Measurements from ENCODE around the gene MAML2.

The MAML2 gene

GRCh38 chr11:96045622-96046456 is 297.2 kb downstream of the MAML2 start:
- H3K27ac ChIP-seq (ENCODE audit: low read length) = no peak overlapping the region
- H3K4me1 ChIP-seq (ENCODE audit: insufficient read depth, low read length) = no peaks in the 10 kb centered on the region
- H3K9ac ChIP-seq (ENCODE audit: low read depth, low read length) = no peak overlapping the region
- no peaks in the 10 kb centered on the region for H4K20me1 ChIP-seq (ENCODE audit: insufficient read depth, low read length)
- H3K4me3 ChIP-seq (ENCODE audit: low read depth in 1 of 2, low read length in 2 of 2) = no peak overlapping the region
- no peaks in the 10 kb centered on the region for H3K27me3 ChIP-seq (ENCODE audit: insufficient read depth, low read length, poor library complexity)
- no peaks in the 10 kb centered on the region for H3K36me3 ChIP-seq (ENCODE audit: insufficient read depth, low read length)
- H3K79me2 ChIP-seq (ENCODE audit: insufficient read depth, low read length) = no peaks in the 10 kb centered on the region
- H3K4me2 ChIP-seq (ENCODE audit: insufficient read depth, low read length) = no peak overlapping the region
- no peaks in the 10 kb centered on the region for H3K9me3 ChIP-seq (ENCODE audit: insufficient read depth, low read length, severe bottlenecking)
- ATAC-seq (ENCODE audit: insufficient read depth, low read depth) (no peak), DNase-seq (no peak)
- TF ChIP-seq CTCF (IDR thresholded peaks at IDR 0.05; ENCODE audit: borderline replicate concordance, extremely low read depth, low read length, poor library complexity, severe bottlenecking) (no peak), EZH2 (IDR thresholded peaks at IDR 0.05; ENCODE audit: borderline replicate concordance, low read depth, low read length, severe bottlenecking) (no peak)
- H2AFZ ChIP-seq (ENCODE audit: low read depth, low read length) = no peak overlapping the region

GRCh38 chr11:96044747-96045146 is 298.2 kb downstream of the MAML2 start:
- DNase-seq (no peak), ATAC-seq (ENCODE audit: insufficient read depth, low read depth) (no peak)
- no peaks in the 10 kb centered on the region for H3K79me2 ChIP-seq (ENCODE audit: insufficient read depth, low read length)
- H3K36me3 ChIP-seq (ENCODE audit: insufficient read depth, low read length) = no peaks in the 10 kb centered on the region
- H4K20me1 ChIP-seq (ENCODE audit: insufficient read depth, low read length) = no peaks in the 10 kb centered on the region
- H3K4me1 ChIP-seq (ENCODE audit: insufficient read depth, low read length) = no peaks in the 10 kb centered on the region
- no peak overlapping the region for H3K9ac ChIP-seq (ENCODE audit: low read depth, low read length)
- no peak for TF ChIP-seq EZH2 (IDR thresholded peaks at IDR 0.05; ENCODE audit: borderline replicate concordance, low read depth, low read length, severe bottlenecking)
- TF ChIP-seq CTCF (IDR thresholded peaks at IDR 0.05; ENCODE audit: borderline replicate concordance, extremely low read depth, low read length, poor library complexity, severe bottlenecking) = no peak
- no peaks in the 10 kb centered on the region for H3K27me3 ChIP-seq (ENCODE audit: insufficient read depth, low read length, poor library complexity)
- no peak overlapping the region for H2AFZ ChIP-seq (ENCODE audit: low read depth, low read length)
- H3K4me2 ChIP-seq (ENCODE audit: insufficient read depth, low read length) = no peak overlapping the region
- H3K4me3 ChIP-seq (ENCODE audit: low read depth in 1 of 2, low read length in 2 of 2) = no peak overlapping the region
- H3K9me3 ChIP-seq (ENCODE audit: insufficient read depth, low read length, severe bottlenecking) = no peaks in the 10 kb centered on the region
- no peak overlapping the region for H3K27ac ChIP-seq (ENCODE audit: low read length)

- no peak overlapping the region for H2AFZ ChIP-seq (ENCODE audit: low read depth, low read length)
- no peak for DNase-seq
- no peak for ATAC-seq (ENCODE audit: insufficient read depth, low read depth)
- H3K79me2 ChIP-seq (ENCODE audit: insufficient read depth, low read length) = no peaks in the 10 kb centered on the region
- H3K4me3 ChIP-seq (ENCODE audit: low read depth in 1 of 2, low read length in 2 of 2) = no peak overlapping the region
- no peaks in the 10 kb centered on the region for H3K36me3 ChIP-seq (ENCODE audit: insufficient read depth, low read length)
- H3K4me2 ChIP-seq (ENCODE audit: insufficient read depth, low read length) = no peak overlapping the region
- TF ChIP-seq EZH2 (IDR thresholded peaks at IDR 0.05; ENCODE audit: borderline replicate concordance, low read depth, low read length, severe bottlenecking) (no peak), CTCF (IDR thresholded peaks at IDR 0.05; ENCODE audit: borderline replicate concordance, extremely low read depth, low read length, poor library complexity, severe bottlenecking) (no peak)
- H3K27me3 ChIP-seq (ENCODE audit: insufficient read depth, low read length, poor library complexity) = no peaks in the 10 kb centered on the region
- no peaks in the 10 kb centered on the region for H4K20me1 ChIP-seq (ENCODE audit: insufficient read depth, low read length)
- no peaks in the 10 kb centered on the region for H3K4me1 ChIP-seq (ENCODE audit: insufficient read depth, low read length)
- no peak overlapping the region for H3K27ac ChIP-seq (ENCODE audit: low read length)
- no peak overlapping the region for H3K9ac ChIP-seq (ENCODE audit: low read depth, low read length)
- H3K9me3 ChIP-seq (ENCODE audit: insufficient read depth, low read length, severe bottlenecking) = no peaks in the 10 kb centered on the region
These were observed 298.7 kb downstream of the MAML2 start for GRCh38 chr11:96044311-96044710.

Data from DND-41 (cell line).